NCI-H2107 (cell line): ENCODE data around the gene RPP25L.

ENCODE experiments used
- DNase-seq: peaks from one replicate; lab custom pipeline; 2025; lab: John Stamatoyannopoulos, UW

The RPP25L gene

DNA sequence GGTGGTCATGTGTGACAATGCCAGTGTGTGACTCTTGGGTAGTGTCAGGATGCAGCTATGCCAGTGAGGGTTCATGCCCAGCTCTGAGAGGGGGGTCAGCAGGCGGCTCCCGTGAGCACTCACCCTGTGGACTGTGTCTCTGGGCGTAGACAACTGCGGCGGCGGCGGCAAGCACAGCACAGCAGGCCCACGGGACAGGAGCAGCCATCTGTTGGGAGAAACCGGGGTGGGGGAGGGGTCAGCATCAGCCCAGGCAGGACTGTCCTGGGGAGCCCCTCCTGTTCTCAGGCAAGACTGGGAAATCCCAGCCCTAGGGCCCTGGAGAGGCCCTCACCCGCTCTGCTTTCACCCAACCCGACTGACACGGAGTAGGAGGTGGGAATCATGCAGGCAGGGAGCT, 43.1 kb downstream of the RPP25L start:
- no peak for DNase-seq

DNA sequence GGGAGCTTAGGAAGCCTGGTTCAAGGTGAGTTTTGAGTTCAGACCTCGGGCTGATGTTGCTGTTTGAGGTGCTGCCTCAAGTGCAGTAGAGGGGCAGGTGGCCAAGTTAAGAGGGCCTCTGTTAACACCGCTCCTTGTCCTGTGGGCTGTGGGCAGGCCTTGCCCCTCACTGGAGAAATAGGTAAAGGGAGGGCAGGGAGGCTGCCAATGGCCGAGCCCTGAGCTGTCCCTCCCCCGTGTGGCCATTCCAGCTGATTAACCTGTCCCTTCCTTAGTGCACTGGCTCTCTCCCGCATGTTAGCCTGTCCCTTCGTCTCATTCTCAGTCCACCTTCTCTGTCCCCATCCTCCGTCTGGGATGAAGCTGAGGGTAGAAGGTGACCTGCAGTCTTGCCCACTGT, 43.8 kb downstream of the RPP25L start:
- DNase-seq = no peak

DNA sequence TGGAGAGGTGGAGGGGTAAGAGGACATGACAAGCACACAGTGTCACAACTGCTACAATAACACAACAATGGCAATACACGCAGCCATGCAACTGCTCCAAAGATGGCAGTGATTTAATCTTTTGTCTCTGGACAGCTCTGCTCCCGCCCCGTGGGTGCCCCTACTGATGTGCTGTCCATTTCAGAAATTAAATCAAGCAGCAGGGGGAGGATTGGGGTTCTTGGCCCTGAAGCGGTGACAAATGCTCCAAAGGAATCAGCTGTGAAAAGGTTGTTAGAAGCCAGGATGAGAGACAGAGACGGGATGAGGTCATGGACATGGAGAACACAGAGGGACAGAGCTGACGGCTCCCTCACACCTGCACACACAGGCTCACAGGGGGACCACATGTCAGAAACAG, 44.9 kb downstream of the RPP25L start:
- no peak for DNase-seq

DNA sequence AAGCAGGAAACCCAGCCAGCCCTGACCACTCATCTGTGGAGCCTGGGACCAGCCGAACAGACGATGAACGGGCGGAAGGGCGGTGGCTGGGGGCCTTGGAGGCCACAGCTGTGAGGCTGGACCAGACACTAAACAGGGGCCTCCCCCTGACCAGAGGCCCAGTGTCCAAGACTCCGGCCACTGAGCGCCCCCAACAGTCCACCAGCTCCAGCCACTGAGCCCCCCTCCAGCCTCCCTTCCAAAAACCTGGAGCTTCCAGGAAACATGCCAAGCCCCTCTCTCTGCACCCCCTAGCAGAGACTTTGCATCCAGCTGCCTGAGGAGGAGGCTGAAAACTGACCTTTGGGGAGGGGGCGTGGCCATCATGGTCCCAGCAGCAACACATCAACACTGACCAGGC, 45.6 kb downstream of the RPP25L start:
- no peak for DNase-seq

DNA sequence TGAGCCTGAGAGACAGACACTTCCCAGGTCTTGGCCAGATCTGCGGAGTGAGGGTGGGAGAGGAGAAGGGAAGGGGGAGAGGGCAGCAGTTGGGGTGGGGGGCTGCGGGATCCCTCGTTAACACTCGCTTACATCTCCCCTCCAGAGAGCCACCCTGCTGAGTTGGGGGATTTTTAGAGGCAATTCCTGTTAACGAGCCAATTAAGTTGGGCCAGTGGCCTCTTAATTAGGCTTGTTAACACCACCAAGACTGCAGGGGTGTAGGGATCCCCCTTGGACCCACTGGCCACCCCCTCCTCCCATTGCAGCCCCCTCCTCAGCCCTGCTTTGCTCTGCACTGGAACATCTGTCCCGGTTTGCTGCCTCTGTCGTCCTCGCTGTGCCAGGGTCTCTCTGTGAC, 46.0 kb downstream of the RPP25L start:
- no peak for DNase-seq

DNA sequence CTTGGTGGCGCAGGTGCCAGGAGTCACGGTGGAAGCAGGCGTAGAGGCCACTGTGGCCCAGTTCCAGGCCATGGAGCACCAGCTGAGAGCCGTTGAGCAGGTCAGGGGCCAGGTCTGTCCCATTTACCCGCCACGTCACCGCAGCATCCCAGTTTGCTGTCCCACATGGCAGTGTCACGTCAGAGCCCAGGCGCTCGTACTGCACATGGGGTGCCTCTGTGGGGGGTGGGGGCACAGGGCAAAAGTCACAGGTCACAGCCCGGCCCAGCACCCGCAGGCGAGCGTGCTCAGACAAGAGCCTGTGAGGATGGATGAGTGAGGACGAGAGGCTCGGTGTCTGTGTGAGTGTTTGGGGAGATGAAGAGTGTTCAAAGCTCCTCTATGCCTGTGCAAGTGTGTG, 47.3 kb downstream of the RPP25L start:
- DNase-seq = no peak

DNA sequence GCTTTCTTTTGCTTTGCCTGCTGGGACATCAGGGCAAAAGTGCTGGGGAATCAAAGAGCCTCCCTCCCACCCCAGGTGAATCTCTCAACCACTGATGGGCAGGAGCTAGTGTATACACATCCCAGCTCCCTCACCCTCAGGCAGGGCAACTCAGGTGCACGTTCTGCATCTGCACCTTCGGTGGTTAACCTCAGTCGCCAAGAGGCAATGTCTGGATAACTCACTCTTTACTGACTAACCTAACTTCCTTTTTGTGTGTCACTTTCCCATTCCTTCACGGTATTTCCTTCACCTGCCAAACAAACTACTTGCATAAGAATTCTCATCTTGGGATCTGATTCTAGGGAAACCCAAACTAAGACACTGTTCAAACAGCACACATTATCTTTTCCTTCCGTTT, 48.6 kb downstream of the RPP25L start:
- DNase-seq = no peak

DNA sequence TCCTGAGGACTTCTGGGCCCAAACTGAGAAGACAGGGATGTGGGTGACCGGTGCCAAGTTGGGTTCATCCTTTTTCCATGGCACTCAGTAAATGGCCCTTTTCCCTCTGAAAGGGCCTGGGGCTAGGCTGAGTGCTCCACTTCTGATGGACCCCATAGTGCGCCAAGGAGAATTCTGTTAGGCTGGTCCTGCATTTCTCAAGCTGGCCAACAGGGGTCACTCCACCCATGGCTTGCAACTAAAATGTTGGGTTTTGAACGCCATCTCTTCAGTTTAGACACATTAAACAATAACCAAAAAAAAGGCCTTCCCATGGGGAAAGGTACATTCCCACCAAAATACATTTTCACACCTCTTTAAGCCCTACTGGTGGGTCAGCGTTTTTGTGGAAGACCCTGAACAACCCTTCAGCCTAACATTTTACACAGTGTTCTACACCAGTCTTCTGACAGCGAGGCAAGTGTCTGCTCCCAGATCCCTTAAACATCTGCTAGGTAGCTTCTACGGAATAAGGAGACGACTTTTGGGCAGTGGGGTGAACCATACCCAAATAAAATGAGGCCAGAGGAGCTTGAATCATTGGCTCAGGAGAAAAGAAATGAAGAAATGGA, 49.7 kb downstream of the RPP25L start:
- DNase-seq = no peak

DNA sequence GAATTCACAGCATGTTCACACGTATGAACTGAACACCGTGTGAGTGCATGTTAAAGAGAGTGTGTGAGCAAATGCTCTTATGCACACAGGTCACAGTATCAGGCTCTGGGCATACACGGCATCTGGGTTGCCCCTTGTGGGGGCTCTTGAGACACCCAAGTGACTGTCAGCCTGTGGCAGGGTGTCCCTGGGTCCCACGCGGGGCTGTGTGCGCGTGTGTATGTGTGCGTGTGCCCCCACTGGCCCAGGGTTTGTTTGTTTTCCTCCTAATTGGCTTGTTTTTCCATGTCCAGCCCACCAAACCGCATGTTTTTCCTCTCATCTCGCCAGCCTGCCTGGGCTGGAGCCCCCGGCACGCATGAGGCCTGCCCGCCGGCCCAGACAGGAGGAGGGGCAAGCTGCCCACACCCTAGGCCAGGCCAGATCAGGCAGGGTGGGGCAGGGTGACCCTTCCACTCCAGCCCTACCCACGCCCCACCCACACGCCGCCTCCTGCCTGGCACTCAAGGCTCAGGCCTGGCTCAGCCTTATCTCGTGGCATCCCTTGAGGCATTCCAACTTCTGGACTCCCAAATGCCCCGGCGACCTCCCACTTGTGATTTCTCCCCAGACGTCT, 51.2 kb downstream of the RPP25L start:
- no peak for DNase-seq
